Muscle of leg (tissue), 11 donors: ENCODE measurements around the gene WNT1. TPM values are rescaled to one million over a fixed set of nuclear protein-coding genes. Genes with fewer than 3 reads are reported as not detected.
A peak's percentile ranks its signal among the peaks of the same experiment; 100 is the strongest.

Experiments
- DNase-seq: peaks from one replicate; pipeline ENCODE4 v3.0.0; 2013
- H3K27ac ChIP-seq: one replicate; pipeline ENCODE4 v1.5.1; 2013; ENCODE audit warnings: mild to moderate bottlenecking, low read length, control low read depth
- H3K27me3 ChIP-seq: one replicate; pipeline ENCODE4 v1.6.1; 2013; ENCODE audit warnings: low read length; ENCODE audit not compliant: control insufficient read depth, insufficient read depth
- H3K36me3 ChIP-seq: one replicate; pipeline ENCODE4 v1.6.1; 2013; ENCODE audit warnings: low read length; ENCODE audit not compliant: control insufficient read depth, insufficient read depth
- H3K4me1 ChIP-seq: one replicate; pipeline ENCODE4 v1.6.1; 2013; ENCODE audit warnings: low read length; ENCODE audit not compliant: control insufficient read depth, insufficient read depth
- H3K4me3 ChIP-seq: one replicate; pipeline ENCODE4 v1.5.1; 2013; ENCODE audit warnings: low read length, control low read depth
- H3K9me3 ChIP-seq: replicated peaks from 2 replicates; pipeline ENCODE4 v1.6.1; 2013; ENCODE audit warnings: low read depth, low read length; ENCODE audit not compliant: control insufficient read depth
- WGBS: methylation state at CpG from one replicate; pipeline ENCODE4 v1.1.5; 2013; ENCODE audit warnings: missing lambda C conversion rate; ENCODE audit not compliant: insufficient coverage; 5-methylcytosine and 5-hydroxymethylcytosine counted together
- polyA plus RNA-seq, 8 donors: library from polyadenylated mRNA; unstranded; fragments of 120-200 nt; gene quantifications; one replicate each; pipeline versions ENCODE4 v1.2.1 to v1.2.3, GENCODE V29; 2013; ENCODE audit warnings: inconsistent platforms in 1 of 8, low replicate concordance in 1 of 8; ENCODE audit not compliant: insufficient read length in 8 of 8, insufficient read depth in 1 of 8
- total RNA-seq: library from RNA; stranded (reverse); fragments of 120-200 nt; gene quantifications from one replicate; pipeline ENCODE4 v1.2.4, GENCODE V29; 2013

The WNT1 gene
- total and polyA plus RNA-seq, 9 donors = 0.14 to 0.21 (median 0.17) TPM; not detected in 4

DNA sequence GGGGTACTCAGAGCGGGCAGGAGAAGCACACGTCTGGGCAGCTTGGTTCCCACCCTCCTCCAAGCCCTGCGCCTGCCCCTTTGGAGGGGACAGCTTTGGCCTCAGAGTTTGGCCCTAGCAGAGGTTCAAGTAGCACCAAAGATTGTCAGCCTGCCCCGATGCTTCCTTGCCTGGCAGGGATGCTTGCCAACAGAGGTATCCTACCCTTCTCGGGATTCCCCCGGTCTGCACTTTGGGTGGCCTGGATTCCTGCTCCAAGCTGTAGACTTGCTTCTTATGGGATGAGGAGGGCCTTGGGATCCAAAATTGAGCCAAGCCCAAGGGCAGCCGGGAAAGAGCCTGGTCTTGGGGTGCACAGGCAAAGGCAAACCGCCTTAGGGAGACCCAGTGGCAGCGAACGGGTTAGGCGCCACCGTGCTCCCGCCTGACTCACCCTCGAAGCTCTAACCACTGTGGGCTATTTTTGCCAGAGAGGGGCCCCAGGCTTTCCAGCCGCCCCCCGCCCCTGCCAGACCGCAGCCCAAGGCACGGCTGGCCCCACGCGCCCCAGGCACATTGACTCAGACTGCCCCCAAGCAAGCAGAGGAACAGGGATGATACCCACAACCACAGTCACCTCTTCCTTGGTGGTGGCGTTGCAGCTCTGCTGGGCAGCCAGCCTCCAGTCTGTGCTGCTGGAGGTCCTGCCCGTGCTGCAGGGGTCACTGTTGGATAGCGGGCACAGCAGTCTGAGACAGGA is 5.7 kb upstream of the WNT1 start:
- Histone ChIP-seq H3K27ac (no peak overlapping the region), H3K27me3 (peaks cover 94% of the 10 kb centered on the region), H3K9me3 (no peaks in the 10 kb centered on the region), H3K4me1 (peaks cover 41% of the 10 kb centered on the region), H3K4me3 (no peak overlapping the region), H3K36me3 (no peaks in the 10 kb centered on the region)
- no peak for DNase-seq
- WGBS = 17% methylated on average over 23 of the region's 23 CpGs

DNA sequence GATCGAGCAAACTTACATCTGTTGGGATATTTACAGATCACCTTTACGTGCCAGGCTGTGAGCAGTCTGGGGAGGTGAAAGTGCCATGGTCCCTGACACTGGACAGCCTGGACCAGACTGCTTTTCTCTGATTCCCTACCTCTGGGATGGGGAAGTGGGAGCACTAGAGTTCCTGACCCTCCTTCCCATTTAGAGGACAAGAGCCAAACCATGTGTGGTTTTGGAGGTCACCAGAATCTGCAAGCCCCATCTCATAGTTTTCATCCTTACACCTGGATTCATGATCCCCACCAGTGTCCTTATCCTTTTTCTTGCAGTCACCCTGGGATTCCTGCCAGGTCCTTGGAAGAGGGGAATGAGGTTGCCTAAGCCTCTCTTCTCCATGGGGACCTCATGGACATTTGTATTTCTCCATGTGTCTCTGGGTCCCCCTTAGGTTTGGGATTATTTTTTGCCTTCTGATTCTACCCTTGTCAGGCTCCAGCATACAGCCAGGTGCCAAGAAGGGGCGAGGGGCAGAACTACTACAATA is 5.1 kb upstream of the WNT1 start:
- H3K27me3 ChIP-seq = peaks cover 94% of the 10 kb centered on the region
- 10% methylated on average over 2 of the region's 3 CpGs for WGBS
- DNase-seq = no peak
- H3K27ac ChIP-seq = no peak overlapping the region
- peaks cover 44% of the 10 kb centered on the region for H3K4me1 ChIP-seq
- no peaks in the 10 kb centered on the region for H3K9me3 ChIP-seq
- H3K4me3 ChIP-seq = no peak overlapping the region
- H3K36me3 ChIP-seq = no peaks in the 10 kb centered on the region

DNA sequence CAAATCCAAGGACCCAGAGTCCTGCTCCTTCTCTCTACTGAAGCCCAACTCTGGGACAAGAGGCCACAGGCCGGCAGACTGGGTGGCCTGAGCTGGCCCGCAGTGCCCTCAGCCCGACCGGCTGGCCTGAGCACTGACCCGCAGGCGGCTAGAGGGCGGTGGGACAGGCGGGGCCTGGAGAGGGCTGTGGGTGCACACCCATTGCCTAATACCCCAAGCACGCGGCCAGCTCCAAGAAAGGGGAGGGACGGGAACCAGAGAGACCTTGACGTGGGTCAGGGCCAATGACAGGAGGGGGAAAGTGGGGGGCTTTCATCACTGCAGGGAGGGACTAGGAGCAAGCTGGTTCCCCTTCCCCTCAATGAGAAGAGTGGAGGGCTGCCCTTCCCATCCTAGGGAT is 4.6 kb upstream of the WNT1 start:
- Histone ChIP-seq H3K27me3 (peaks cover 96% of the 10 kb centered on the region), H3K4me1 (peaks cover 49% of the 10 kb centered on the region), H3K9me3 (no peaks in the 10 kb centered on the region), H3K27ac (no peak overlapping the region), H3K36me3 (no peaks in the 10 kb centered on the region), H3K4me3 (no peak overlapping the region)
- peak; percentile 52 for DNase-seq
- WGBS = 0% methylated on average over 2 of the region's 12 CpGs

DNA sequence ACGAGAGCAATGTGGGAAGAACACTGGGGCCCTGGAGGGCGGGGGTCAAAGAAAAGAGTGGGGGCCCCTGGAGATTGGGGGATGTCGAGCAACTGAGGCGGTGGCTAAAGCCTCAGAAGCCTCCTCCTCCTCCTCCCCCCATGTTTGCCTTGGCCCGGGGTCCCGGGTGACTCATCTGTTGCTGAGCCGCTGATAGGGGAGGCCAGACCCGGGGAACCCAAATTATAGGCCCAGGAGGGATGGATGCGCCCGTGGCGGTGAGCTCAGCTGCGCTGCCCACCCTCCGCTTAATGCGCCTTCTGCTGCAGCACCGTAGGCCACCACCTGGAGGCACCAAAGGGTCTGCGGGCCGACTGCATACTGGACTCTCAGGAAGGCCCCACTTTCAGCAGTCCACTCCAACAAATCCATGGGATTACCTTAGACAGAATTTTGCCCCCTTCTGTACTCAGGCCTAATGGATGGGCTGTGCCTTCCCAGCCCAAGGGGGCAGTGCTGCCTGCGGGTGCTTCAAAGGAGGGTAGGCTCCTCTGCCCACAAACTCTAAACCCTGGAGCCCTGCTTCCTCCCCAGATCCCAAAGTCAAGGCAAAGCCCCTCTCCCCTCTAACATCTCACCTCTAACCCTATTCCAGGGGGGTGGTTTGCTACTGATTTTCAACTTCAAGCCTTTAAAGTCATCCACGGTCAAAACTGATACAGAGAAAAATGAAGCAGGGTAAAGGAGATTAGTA is 4.0 kb upstream of the WNT1 start:
- Histone ChIP-seq H3K27me3 (peaks cover 96% of the 10 kb centered on the region), H3K27ac (no peak overlapping the region), H3K9me3 (no peaks in the 10 kb centered on the region), H3K4me1 (peaks cover 54% of the 10 kb centered on the region), H3K4me3 (no peak overlapping the region), H3K36me3 (no peaks in the 10 kb centered on the region)
- WGBS = 7% methylated on average over 6 of the region's 19 CpGs
- peak; percentile 49 for DNase-seq

DNA sequence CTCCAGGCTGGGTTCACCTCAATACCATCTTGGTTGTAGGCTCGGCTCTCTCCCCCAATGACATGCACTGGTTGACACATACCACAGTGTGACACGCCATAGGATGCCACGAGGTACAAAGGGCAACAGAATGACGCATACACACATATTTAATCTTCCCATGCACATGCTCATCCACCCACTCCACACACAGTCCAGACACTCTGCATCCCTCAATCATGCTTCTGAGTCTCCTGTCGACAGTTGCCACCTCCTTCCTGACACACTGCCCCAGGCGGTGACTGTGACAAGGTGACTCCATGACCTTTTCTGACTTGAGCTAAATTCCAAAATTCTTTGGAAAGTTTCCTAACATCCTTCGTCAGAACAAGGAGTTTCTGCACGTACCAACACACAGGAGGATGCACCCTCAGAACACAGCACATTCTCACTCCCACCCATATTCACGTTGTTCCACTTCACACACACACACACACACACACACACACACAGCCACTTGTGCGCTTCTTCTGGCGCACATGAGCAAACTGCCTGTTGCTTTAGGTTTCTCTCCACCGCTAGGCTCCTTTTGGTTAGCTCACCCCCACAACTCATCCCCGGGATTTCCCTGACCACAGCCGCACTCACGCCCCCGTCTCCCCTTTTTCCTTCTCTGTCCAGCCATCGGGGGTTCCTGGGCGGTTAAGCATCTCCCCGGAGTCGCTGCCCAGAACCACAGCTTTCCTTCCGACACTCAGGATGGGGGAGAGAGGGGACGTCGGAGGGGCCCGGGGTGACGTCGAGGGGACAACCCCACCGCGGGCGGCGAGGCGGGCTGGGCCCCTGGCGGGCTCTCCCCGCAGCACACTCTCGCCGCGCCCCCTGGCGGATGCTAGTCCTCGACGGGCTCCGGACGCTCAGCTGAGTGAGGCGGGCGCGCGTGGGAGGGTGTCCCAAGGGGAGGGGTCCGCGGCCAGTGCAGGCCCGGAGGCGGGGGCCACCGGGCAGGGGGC is 536 bp upstream of the WNT1 start:
- 9% methylated on average over 47 of the region's 50 CpGs for WGBS
- DNase-seq = peak; percentile 62
- H3K36me3 ChIP-seq = no peaks in the 10 kb centered on the region
- H3K27ac ChIP-seq = no peak overlapping the region
- no peak overlapping the region for H3K4me3 ChIP-seq
- H3K27me3 ChIP-seq = peaks cover 96% of the 10 kb centered on the region
- H3K4me1 ChIP-seq = peaks cover 53% of the 10 kb centered on the region
- H3K9me3 ChIP-seq = no peaks in the 10 kb centered on the region

DNA sequence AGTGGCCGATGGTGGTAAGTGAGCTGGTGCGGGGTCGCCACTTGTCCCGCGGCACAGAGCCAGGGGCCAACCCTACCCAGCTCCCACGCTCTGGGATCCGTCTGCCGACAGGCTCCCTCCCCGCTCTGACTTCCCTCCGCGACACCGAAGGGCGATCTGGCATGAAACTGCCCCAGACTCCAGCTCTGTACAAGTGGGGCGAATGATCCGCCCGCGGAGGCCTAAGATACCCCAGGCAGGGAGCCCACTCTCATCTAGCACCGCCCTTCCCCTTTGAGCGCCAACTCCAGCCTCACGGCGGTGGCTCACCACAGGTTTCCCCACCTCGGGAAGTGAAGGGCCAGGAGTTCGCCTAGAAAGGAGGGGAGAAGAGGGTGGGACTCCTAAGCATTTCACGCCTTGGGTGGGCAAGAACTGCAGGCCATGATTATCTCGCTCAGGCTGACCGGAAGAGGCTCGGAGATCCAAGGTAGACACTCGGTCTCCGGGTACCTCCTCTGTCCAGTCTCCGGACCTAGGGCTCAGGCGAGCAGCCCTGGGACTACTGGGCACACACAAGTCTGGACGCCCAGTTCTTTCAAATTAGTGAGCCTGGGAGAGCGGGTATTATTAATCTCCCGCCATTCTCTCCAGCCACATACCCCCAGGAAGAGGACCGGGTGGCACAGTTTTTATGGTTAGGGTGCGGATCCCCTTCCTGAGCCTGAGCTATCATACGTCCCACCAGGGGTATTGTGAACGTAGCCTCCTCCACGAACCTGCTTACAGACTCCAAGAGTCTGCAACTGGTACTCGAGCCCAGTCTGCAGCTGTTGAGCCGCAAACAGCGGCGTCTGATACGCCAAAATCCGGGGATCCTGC is 849 bp downstream of the WNT1 start:
- Histone ChIP-seq H3K4me3 (peak overlapping the region; percentile 34), H3K9me3 (no peaks in the 10 kb centered on the region), H3K27me3 (peaks cover 95% of the 10 kb centered on the region), H3K36me3 (no peaks in the 10 kb centered on the region), H3K27ac (no peak overlapping the region), H3K4me1 (peaks cover 55% of the 10 kb centered on the region)
- WGBS = 1% methylated on average over 30 of the region's 45 CpGs
- DNase-seq = no peak

DNA sequence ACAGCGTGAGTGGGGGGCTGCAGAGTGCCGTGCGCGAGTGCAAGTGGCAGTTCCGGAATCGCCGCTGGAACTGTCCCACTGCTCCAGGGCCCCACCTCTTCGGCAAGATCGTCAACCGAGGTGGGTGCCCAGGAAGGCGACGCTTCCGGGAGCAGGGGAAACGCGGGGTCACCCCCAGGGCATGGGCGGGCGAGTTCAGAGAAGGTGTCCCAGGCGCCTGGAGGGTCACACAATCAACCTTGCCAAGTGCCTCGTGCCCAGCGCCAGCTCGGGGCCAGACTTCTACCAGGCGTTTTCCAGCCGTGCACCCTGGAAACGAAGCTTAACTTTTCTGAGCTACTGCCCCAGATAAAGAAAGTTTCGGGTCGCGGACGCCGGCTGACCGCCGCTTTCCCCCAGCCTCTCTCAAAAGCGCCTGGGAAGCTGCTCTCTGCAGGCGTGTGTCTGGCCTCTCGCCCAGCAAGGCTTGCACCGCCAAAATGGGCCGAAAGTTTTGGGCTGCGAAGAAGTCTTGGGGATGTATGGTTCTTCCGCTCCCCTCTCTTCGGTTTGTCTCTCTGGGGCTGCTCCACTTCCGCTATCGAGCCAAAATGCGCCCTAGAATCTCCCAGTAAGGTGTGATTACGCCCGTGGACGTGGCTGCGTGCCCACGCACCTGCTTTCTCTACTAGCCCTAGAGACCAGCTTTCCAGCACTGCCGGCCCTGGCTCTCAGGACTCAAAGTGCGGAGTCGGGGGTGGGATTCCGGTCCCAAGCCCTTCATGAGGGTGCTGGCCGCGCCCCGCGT is 1.7 kb downstream of the WNT1 start:
- H3K27me3 ChIP-seq = peaks cover 94% of the 10 kb centered on the region
- DNase-seq = peak; percentile 72
- H3K36me3 ChIP-seq = no peaks in the 10 kb centered on the region
- peak overlapping the region; percentile 34 for H3K4me3 ChIP-seq
- no peaks in the 10 kb centered on the region for H3K9me3 ChIP-seq
- peaks cover 59% of the 10 kb centered on the region for H3K4me1 ChIP-seq
- WGBS = under 1% methylated on average over 50 of the region's 55 CpGs
- H3K27ac ChIP-seq = no peak overlapping the region

DNA sequence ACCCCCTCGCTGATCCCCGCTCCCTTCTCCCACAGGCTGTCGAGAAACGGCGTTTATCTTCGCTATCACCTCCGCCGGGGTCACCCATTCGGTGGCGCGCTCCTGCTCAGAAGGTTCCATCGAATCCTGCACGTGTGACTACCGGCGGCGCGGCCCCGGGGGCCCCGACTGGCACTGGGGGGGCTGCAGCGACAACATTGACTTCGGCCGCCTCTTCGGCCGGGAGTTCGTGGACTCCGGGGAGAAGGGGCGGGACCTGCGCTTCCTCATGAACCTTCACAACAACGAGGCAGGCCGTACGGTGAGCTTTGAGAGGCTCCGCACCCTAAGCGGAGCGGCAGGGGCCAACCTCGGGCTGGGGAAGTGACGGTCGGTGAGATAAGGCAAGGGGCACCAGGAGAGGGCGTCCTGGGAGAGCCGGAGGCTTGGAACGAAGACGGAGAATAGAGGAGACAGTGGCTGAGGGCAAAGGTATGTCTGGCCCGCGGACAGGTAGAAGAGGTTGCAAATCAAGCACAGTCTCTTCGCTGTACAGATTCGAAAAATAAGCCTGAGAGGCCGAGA is 2.3 kb downstream of the WNT1 start:
- no peaks in the 10 kb centered on the region for H3K9me3 ChIP-seq
- H3K27ac ChIP-seq = no peak overlapping the region
- no peaks in the 10 kb centered on the region for H3K36me3 ChIP-seq
- WGBS = 2% methylated on average over 41 of the region's 46 CpGs
- DNase-seq = no peak
- H3K4me3 ChIP-seq = peak overlapping the region; percentile 34
- H3K27me3 ChIP-seq = peaks cover 97% of the 10 kb centered on the region
- H3K4me1 ChIP-seq = peaks cover 65% of the 10 kb centered on the region
